ENCODE results near the gene TAF11L8. TPM values are rescaled to one million over a fixed set of nuclear protein-coding genes. Genes with fewer than 3 reads are reported as not detected.
"Not testable (repeated sequence)": the region's sequence is repeated elsewhere in the genome, so short reads cannot be mapped to it uniquely, and the experiment has no call there.

The TAF11L8 gene
- not detected for total RNA-seq
- long read RNA-seq: 0 reads

- intact Hi-C loops (cut with DNase I); ATAC-seq (ENCODE audit: poor library complexity): not testable (repeated sequence)
These were observed at the start of gene TAF11L8 for GRCh38 chr5:17590860-17591259. Gene TAF11L8, minus strand, starts transcription at chr5:17590960.

DNA sequence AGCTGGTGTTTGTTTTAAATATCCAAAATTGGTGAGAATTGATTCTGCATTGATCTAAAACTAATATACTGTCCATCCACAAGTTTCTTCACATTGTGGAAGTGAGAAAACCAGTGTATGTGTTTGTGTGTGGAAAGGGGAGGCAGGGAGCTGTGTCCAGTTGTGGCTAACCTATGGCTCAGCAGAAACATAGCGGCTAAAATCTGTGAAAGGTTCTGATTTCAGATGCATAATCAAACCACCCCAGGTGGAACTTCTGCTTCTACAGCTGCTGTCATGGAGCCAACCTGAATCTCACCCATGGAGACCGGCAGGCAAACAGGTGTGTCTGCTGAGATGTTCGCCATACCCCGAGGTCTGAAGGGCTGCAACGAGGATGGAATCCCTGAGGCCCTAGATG, 43.4 kb upstream of the TAF11L8 start, which contains the start of gene TAF11L14:
TAF11L14 (plus strand) TSS at position 301 of the 400 bp plus-strand sequence.
- DNase-seq: no peak
- intact Hi-C loops (cut with DNase I): no loop called here
- ATAC-seq (ENCODE audit: poor library complexity): no peak

More at GRCh38 chr5:17590860-17591259, at the start of gene TAF11L8:
- DNase-seq: not testable (repeated sequence)

GRCh38 chr5:17631788-17632187, 41.0 kb upstream of the TAF11L8 start, which contains the start of gene TAF11L13:
Gene TAF11L13, plus strand, starts transcription at chr5:17632088.
- ATAC-seq (ENCODE audit: poor library complexity); DNase-seq; intact Hi-C loops (cut with DNase I): not testable (repeated sequence)

DNA sequence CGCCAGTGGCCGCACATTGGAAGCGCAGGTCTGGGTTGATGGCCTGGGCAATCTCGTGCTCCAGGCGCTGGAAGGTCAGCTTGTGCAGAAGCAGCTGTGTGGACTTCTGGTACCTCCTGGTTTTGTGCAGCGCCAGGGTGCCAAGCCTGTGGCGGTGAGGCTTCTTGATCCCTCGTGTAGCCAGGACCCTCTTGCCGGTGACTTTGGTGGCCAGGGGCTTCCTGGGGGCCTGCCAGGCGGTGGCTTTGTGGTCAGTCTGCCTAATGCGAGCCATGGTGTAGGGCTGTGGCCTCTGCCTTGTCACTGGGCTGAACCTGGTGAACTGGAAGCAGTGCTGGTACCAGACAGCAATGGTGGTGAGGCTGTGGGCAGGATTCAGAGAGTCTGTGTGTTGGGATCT, 34.9 kb upstream of the TAF11L8 start:
- DNase-seq: no peak
- no peak for ATAC-seq (ENCODE audit: poor library complexity)
- intact Hi-C loops (cut with DNase I): no loop called here

GRCh38 chr5:17620627-17621026, 29.9 kb upstream of the TAF11L8 start:
- DNase-seq (no peak), ATAC-seq (ENCODE audit: poor library complexity) (no peak)
- intact Hi-C loops (cut with DNase I): no loop called here

GRCh38 chr5:17619354-17619753, 28.6 kb upstream of the TAF11L8 start:
- intact Hi-C loops (cut with DNase I): no loop called here
- ATAC-seq (ENCODE audit: poor library complexity): no peak

GRCh38 chr5:17614872-17615605, 24.3 kb upstream of the TAF11L8 start:
- ATAC-seq (ENCODE audit: poor library complexity): no peak
- DNase-seq: no peak
- intact Hi-C loops (cut with DNase I): no loop called here

More at GRCh38 chr5:17619354-17619753, 28.6 kb upstream of the TAF11L8 start:
- DNase-seq: no peak

DNA sequence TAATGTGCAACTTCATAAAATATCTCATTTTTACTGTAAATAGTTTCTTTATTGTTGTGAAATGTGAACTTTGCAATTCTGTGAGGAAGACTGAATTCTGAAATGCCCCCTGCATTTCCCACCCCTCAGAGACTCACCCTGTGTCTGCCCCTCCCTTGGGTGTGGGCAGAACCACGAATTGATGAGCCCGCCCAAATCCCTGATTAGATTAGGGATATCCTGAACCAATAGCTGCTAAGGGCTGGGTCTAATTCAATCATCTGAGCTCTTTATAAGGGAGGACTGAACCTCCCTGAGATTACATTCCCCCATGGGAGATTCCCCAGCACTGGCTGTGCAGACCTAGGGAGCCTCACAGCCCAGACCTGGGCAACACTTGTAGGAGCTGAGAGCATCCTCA, 19.3 kb upstream of the TAF11L8 start, which contains the start of gene TAF11L12:
TAF11L12 (plus strand) TSS at position 301 of the 400 bp plus-strand sequence.
- ATAC-seq (ENCODE audit: poor library complexity); intact Hi-C loops (cut with DNase I); DNase-seq: not testable (repeated sequence)

GRCh38 chr5:17607461-17607860, 16.7 kb upstream of the TAF11L8 start:
- intact Hi-C loops (cut with DNase I); ATAC-seq (ENCODE audit: poor library complexity); DNase-seq: not testable (repeated sequence)

DNA sequence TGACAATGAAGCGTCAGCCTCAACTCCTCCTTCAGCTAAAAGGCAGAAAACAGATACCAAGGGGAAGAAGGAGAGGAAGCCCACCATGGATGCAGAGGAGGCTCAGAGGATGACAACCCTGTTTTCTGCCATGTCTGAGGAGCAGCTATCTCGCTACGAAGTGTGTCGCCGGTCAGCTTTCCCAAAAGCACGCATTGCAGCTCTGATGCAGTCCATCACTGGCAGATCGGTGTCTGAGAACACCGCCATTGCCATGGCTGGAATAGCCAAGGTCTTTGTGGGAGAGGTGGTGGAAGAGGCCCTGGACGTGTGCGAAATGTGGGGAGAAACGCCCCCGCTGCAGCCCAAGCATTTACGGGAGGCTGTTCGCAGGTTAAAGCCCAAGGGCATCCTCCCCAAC, 14.2 kb upstream of the TAF11L8 start:
- ATAC-seq (ENCODE audit: poor library complexity): no peak
- intact Hi-C loops (cut with DNase I): no loop called here
- DNase-seq: no peak

DNA sequence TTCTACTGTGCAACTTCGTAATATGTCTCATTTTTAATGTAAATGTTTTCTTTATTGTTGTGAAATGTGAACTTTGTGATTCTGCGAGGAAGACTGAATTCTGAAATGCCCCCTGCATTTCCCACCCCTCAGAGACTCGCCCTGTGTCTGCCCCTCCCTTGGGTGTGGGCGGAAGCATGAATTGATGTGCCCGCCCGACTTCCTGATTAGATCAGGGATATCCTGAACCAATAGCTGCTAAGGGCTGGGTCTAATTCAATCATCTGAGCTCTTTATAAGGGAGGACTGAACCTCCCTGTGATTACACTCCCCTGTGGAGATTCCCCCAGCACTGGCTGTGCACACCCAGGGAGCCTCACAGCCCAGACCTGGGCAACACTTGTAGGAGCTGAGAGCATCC, 13.1 kb upstream of the TAF11L8 start, which contains the start of gene TAF11L11:
TAF11L11 (plus strand) TSS at position 304 of the 400 bp plus-strand sequence.
- intact Hi-C loops (cut with DNase I); DNase-seq; ATAC-seq (ENCODE audit: poor library complexity): not testable (repeated sequence)

DNA sequence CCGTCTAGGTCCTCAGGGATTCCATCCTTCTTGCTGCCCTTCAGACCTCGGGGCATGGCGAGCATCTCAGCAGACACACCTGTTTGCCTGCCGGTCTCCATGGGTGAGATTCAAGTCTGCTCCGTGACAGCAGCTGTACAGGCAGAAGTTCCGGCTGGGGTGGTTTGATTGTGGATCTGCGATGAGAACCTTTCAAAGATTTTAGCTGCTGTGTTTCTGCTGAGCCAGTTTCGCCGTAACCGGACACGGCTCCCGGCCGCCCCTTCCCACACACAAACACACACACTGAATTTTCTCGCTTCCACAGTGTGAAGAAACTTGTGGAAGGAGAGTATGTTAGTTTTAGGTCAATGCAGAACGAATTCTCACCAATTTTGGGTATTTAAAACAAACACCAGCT, 7.0 kb upstream of the TAF11L8 start, which contains the start of gene TAF11L10:
TAF11L10 (minus strand) TSS at position 101 of the 400 bp plus-strand sequence.
- ATAC-seq (ENCODE audit: poor library complexity); DNase-seq; intact Hi-C loops (cut with DNase I): not testable (repeated sequence)

GRCh38 chr5:17594255-17594654, 3.5 kb upstream of the TAF11L8 start, which contains the start of gene TAF11L9:
Gene TAF11L9, minus strand, starts transcription at chr5:17594394.
- ATAC-seq (ENCODE audit: poor library complexity); intact Hi-C loops (cut with DNase I); DNase-seq: not testable (repeated sequence)

DNA sequence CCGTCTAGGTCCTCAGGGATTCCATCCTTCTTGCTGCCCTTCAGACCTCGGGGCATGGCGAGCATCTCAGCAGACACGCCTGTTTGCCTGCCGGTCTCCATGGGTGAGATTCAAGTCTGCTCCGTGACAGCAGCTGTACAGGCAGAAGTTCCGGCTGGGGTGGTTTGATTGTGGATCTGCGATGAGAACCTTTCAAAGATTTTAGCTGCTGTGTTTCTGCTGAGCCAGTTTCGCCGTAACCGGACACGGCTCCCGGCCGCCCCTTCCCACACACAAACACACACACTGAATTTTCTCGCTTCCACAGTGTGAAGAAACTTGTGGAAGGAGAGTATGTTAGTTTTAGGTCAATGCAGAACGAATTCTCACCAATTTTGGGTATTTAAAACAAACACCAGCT, 5.1 kb downstream of the TAF11L8 start, which contains the start of gene TAF11L7:
TAF11L7 (minus strand) TSS at position 101 of the 400 bp plus-strand sequence.
- ATAC-seq (ENCODE audit: poor library complexity); DNase-seq; intact Hi-C loops (cut with DNase I): not testable (repeated sequence)

Other genes starting within 250 kb of the TAF11L8 start
- not detected for gene TAF11L2, start 92.7 kb downstream of the TAF11L8 start, total RNA-seq
- not detected for gene TAF11L3, start 72.6 kb downstream of the TAF11L8 start, total RNA-seq
- gene TAF11L4, start 69.2 kb downstream of the TAF11L8 start, total RNA-seq: not detected
- gene TAF11L5, start 65.7 kb downstream of the TAF11L8 start, total RNA-seq: not detected
- gene TAF11L6, start 62.3 kb downstream of the TAF11L8 start, total RNA-seq: not detected
- gene TAF11L7, start 5.2 kb downstream of the TAF11L8 start, total RNA-seq: not detected
- not detected for gene TAF11L9, start 3.4 kb upstream of the TAF11L8 start, total RNA-seq
- not detected for gene TAF11L10, start 6.9 kb upstream of the TAF11L8 start, total RNA-seq
- gene TAF11L11, start 13.2 kb upstream of the TAF11L8 start, total RNA-seq: not detected
- gene TAF11L12, start 19.4 kb upstream of the TAF11L8 start, total RNA-seq: not detected
- not detected for gene TAF11L13, start 41.1 kb upstream of the TAF11L8 start, total RNA-seq
- not detected for gene TAF11L14, start 43.5 kb upstream of the TAF11L8 start, total RNA-seq